Psoas muscle (tissue), 8 donors: Measurements from ENCODE around the gene FYN. TPM values are rescaled to one million over a fixed set of nuclear protein-coding genes. Genes with fewer than 3 reads are reported as not detected.

Experiments used
- ATAC-seq, 4 donors: fragments of 200-7000 bp; cut with Tn5 transposase; one replicate each; pipeline ENCODE4 v1.9.1; 2020; ENCODE audit warnings: moderate library complexity in 3 of 4, mild to moderate bottlenecking in 2 of 4
- DNase-seq, 2 donors: peaks; one replicate each; pipeline ENCODE4 v3.0.0-alpha.2; 2020
- H3K27ac ChIP-seq: fragments of 200-600 bp; one replicate; pipeline ENCODE4 v1.8.0; 2022
- H3K27me3 ChIP-seq, 3 donors: fragments of 200-600 bp in 1 of 3; one replicate each; pipeline versions ENCODE4 v1.6.1 to v1.8.0; 2013 to 2022; ENCODE audit warnings: low read length in 2 of 3, mild to moderate bottlenecking in 2 of 3, moderate library complexity in 1 of 3; ENCODE audit not compliant: insufficient read depth in 3 of 3
- H3K36me3 ChIP-seq, 2 donors: fragments of 200-600 bp in 1 of 2; one replicate each; pipeline versions ENCODE4 v1.6.1 to v1.8.0; 2013 to 2022; ENCODE audit warnings: low read depth in 1 of 2, mild to moderate bottlenecking in 1 of 2, moderate library complexity in 1 of 2; ENCODE audit not compliant: insufficient read depth in 1 of 2
- H3K4me1 ChIP-seq: fragments of 200-600 bp; one replicate; pipeline ENCODE4 v1.8.0; 2022
- H3K4me3 ChIP-seq: fragments of 200-600 bp; one replicate; pipeline ENCODE4 v1.8.0; 2022; ENCODE audit warnings: mild to moderate bottlenecking
- H3K9me3 ChIP-seq: fragments of 200-600 bp; one replicate; pipeline ENCODE4 v1.8.0; 2022
- CTCF ChIP-seq: fragments of 200-600 bp; IDR thresholded peaks from one replicate; pipeline ENCODE4 v1.8.0; 2022; ENCODE audit warnings: antibody characterized with exemption
- WGBS, 3 donors: extraction: QIAGEN DNeasy Blood & Tissue Kit; methylation state at CpG; one replicate each; pipeline versions ENCODE4 v1.1.6 to v1.1.7; 2013; 5-methylcytosine and 5-hydroxymethylcytosine counted together
- intact Hi-C, 2 donors: fragments of 100-400 bp; cut with DNase I; formaldehyde crosslinking; loops; one replicate each; pipeline versions ENCODE4 v1.11.0 to v1.14.2; 2022
- polyA plus RNA-seq, 3 donors: library from polyadenylated mRNA; stranded (reverse); fragments of 200-250 nt; gene quantifications; one replicate each; pipeline ENCODE4 v1.2.3, GENCODE V29; 2013
- total RNA-seq, 4 donors: library from RNA; stranded (reverse); fragmentation: NEBNext Ultra II Directional in 2 of 4; extraction: Animal tissue kit (Norgen Biotek cat#: 25700) in 2 of 4; gene quantifications; one replicate each; pipeline versions ENCODE4 v1.2.1 to v1.2.4, GENCODE V29; 2021 to 2023
- donor health status: healthy with polysubstance abuse.
- donor health status: DM: no; HTN: no; CAD: no; lungs with moderate emphysema.
- donor health status: Bipolar disorder and iron deficiency.
- donor health status: healthy.
- donor health status: DM: yes; HTN: yes; CAD: no.
- donor health status: DM: no; HTN: no; CAD: no.
- donor health status: DM: no; HTN: no; CAD: no.
- donor health status: DM: yes; HTN: yes; CAD: no.

FYN gene
- total and polyA plus RNA-seq, 7 donors, result 7.1 to 27.8 (median 12.3) TPM

DNA sequence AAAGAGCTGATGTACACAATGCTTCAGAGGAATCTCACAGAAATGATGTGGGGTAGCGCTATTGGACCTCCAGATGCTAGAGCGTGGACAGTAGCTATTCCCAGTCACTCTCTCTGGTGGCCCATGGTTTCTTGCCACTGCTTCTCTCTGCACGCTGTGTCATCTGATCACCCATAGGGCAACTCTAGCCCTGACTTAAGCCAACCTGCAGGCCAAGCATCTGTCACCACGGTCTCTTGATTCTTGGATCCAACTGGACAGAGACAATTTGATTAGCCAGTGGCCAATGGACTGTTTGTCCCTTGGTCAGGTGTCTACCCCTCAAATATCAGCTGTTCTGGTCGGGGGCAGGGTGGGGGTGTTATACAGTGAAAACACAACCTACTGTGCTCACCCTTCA is 225.2 kb downstream of the FYN start:
- peaks cover 36% of the 10 kb centered on the region for H3K4me1 ChIP-seq
- H3K27ac ChIP-seq, result peak overlapping the region; percentile 78
- intact Hi-C loops, result loop anchor here (5.0 to 10.0 kb wide), 3 partner anchors 93 to 283 kb away; partner anchors contain the start of gene REV3L (in 1 of the 2)
- H3K27me3 ChIP-seq, result no peaks in the 10 kb centered on the region
- no peaks in the 10 kb centered on the region for H3K36me3 ChIP-seq
- peak; percentile 64 to 79 (median 70) for ATAC-seq
- DNase-seq, result peak; percentile 36 to 66
- 35 to 52% (median 44%) methylated on average over 5 of the region's 5 CpGs for WGBS, 3 donors
- TF ChIP-seq CTCF, result no peak
- no peaks in the 10 kb centered on the region for H3K9me3 ChIP-seq
- H3K4me3 ChIP-seq, result no peak overlapping the region

DNA sequence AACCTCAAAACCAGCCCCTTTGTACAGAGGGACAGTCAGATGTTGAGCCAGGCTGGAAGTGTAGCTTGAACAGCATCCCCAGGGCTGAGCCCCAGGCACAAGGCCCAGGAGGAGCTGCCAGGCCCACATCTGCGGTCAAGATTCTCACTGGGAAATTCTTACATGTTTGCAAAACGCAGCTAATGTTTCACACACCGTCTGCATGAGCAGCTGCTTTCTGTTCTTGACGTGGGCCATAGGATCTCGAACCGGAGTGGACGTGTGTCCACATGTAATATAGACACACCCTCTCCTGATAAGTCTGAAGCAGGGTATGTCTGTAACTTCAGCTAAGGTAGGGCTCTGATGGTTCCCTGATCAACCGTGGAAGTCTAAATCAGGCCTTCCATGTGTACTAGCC is 226.3 kb downstream of the FYN start:
- no peaks in the 10 kb centered on the region for H3K27me3 ChIP-seq
- no peaks in the 10 kb centered on the region for H3K9me3 ChIP-seq
- no peak overlapping the region for H3K4me3 ChIP-seq
- DNase-seq, result peak; percentile 77 to 86
- TF ChIP-seq CTCF, result no peak
- ATAC-seq, result peak; percentile 72 to 85 (median 74)
- intact Hi-C loops, result loop anchor here (5.0 to 10.0 kb wide), 3 partner anchors 92 to 282 kb away; partner anchors contain the start of gene REV3L (in 1 of the 2)
- H3K4me1 ChIP-seq, result peaks cover 31% of the 10 kb centered on the region
- no peaks in the 10 kb centered on the region for H3K36me3 ChIP-seq
- H3K27ac ChIP-seq, result peak overlapping the region; percentile 78
- 24 to 29% (median 25%) methylated on average over 8 of the region's 8 CpGs for WGBS, 3 donors

- H3K36me3 ChIP-seq, result no peaks in the 10 kb centered on the region
- no peaks in the 10 kb centered on the region for H3K27me3 ChIP-seq
- peak overlapping the region; percentile 78 for H3K27ac ChIP-seq
- 47 to 100% (median 72%) methylated on average over 1 to 2 of the region's 2 CpGs for WGBS, 3 donors
- H3K4me1 ChIP-seq, result peaks cover 23% of the 10 kb centered on the region
- DNase-seq, result no peak
- H3K9me3 ChIP-seq, result no peaks in the 10 kb centered on the region
- no peak for TF ChIP-seq CTCF
- no peak for ATAC-seq
- intact Hi-C loops, result loop anchor here (5.0 to 10.0 kb wide), 3 partner anchors 91 to 281 kb away; partner anchors contain the start of gene REV3L (in 1 of the 2)
- no peak overlapping the region for H3K4me3 ChIP-seq
Observed at GRCh38 chr6:111646034-111646433, 227.2 kb downstream of the FYN start.

DNA sequence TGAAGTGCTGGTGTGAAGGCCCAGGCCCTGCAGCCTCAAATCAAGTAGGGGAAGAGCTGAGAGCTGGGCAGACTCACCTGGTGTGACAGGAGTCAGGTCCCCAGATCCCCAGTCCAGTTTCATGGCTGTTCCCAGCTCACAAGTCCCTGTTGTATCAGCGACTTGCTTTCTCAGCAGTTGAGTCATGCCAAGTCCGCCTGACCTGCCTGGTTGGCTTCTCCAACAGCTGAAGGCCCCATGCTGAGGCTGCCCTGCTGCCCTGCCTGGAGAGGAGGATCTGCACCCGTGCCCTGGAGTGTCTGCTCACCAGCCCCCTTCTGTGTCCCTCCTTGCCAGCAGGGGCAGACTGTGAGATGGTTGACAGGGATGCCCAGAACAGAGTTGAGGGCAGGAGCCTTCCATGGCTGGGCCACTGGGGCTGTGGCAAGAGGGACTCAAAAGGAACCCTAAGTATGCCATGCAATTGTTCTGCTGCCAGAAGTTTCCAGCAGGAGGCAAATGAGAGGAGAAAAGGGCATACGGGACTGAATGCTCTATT is 228.3 kb downstream of the FYN start:
- no peaks in the 10 kb centered on the region for H3K9me3 ChIP-seq
- no peaks in the 10 kb centered on the region for H3K36me3 ChIP-seq
- WGBS, 3 donors, result 51 to 88% (median 67%) methylated on average over 4 of the region's 4 CpGs
- peaks cover 14% of the 10 kb centered on the region for H3K4me1 ChIP-seq
- DNase-seq, result no peak
- no peaks in the 10 kb centered on the region for H3K27me3 ChIP-seq
- ATAC-seq, result no peak
- intact Hi-C loops, result loop anchor here (5.0 to 10.0 kb wide), 4 partner anchors 38 to 280 kb away; partner anchors contain the start of genes TRAF3IP2 (in 2 of the 2) and REV3L (in 1 of the 2)
- no peak overlapping the region for H3K4me3 ChIP-seq
- TF ChIP-seq CTCF, result no peak
- no peak overlapping the region for H3K27ac ChIP-seq
